ENCODE measurements around the gene RPA3.

RPA3 gene

DNA sequence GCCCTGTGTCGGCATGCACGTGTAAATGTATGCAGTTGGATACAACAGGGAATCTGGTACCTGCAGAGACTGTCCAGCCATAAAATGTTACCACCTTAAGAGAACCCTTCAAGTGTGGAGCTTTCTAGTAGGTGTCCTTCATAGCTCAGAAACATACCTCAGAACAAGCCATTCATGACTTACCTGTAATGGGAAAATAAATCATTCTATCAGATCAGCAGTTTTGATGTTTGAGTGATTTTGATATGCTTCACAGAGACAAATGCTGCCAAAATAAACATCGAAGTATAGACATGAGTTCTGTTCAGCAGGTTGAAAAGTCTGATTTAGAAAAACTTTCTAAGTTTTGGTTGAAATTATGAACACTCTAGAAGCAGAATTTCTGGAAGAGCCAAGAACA lies 111.4 kb downstream of the RPA3 start:
- DNase-seq (ENCODE audit: low read depth in 3 of 3): no peak

DNA sequence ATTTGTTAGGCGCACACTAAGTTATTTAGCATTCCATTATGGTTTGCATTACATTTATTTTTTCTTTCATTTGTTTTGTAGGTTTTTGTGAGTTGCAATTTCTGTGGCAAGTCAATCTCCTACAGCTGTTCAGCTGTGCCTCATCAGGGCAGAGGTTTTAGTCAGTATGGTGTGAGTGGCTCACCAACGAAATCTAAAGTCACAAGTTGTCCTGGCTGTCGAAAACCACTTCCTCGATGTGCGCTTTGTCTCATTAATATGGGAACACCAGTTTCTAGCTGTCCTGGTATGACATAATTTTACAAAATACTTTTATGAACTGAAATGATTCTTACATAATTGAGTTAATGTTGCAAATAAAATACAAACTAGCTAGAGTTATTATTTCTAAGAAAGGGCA lies 122.2 kb downstream of the RPA3 start:
- DNase-seq (ENCODE audit: low read depth in 3 of 3): no peak

GRCh38 chr7:7595451-7595850 lies 123.0 kb downstream of the RPA3 start:
- no peak for DNase-seq (ENCODE audit: low read depth in 3 of 3)
